ENCODE measurements around the gene CACUL1.

Gene CACUL1

DNA sequence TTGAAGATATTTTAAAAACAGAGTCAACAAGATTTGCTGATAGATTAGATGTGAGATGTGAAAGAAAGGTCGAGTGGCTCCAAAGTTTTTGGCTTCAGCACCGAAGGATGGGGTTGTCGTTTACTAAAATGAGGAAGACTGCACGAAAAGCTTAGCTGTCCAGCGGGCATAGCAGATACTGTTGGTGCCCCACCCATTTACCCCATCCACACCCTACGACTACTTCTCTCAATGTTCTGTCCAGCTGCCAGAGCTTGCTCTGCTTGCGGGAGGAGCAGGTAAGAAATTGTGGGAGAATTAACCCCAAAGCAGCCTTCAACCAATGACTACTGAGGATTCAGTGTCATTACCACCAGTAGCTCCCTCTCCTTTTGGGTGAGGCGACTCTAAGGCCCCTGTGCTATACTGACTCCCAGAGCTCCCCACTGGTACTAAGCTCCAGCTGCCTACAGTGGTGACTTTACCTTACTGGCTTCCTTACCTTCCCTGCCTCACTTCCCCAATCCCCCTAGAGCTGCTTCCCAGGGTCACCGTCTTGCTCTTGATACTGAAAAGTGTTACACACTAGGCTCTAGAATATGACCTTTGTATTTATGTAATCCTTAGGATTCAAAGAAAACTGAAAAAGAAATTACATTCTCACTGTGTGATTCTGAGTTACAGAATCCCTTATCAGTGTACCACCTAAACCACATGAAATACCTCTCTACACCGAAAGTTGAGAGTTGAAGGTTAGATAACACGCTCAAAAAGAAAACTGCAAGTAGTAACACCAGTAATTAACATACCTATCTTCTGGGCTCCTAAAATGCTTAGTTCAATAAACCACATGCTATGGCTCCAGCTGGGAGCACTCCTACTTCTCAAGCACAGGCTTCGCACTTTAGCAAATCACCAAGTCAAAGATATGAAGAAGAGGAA lies 22.3 kb downstream of the CACUL1 start:
- no peak for DNase-seq

DNA sequence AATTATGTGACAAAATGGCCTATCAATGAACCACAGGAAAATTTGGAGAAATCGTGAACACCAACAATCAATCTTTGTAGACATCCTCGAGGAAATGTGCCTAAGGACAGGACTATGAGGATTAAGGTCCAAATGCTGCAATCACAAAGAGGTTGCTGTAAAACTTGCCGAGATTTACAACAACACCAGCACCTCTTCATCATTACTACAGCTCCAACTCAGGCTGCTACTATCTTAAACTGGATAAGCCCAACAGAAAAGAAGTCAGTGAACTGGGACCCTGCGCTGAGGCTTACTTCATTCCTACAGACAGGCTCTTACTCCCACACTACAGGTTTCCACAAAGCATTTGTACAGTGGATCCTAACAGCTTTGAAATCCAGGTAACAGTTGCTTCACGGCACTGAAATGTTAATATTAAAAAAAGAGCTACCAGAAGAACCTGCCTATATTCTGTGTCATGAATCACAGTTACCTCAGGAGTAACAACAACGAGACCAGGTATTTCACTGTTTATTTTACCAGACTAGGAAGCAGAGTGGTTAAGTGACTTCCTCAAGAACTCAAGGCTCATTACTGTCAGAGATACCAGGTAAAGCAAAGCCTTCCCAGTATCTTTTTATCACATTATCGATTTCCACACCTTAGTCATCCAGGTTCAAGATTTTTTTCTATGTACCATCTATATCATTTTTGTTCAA lies 23.9 kb downstream of the CACUL1 start:
- DNase-seq, result no peak

DNA sequence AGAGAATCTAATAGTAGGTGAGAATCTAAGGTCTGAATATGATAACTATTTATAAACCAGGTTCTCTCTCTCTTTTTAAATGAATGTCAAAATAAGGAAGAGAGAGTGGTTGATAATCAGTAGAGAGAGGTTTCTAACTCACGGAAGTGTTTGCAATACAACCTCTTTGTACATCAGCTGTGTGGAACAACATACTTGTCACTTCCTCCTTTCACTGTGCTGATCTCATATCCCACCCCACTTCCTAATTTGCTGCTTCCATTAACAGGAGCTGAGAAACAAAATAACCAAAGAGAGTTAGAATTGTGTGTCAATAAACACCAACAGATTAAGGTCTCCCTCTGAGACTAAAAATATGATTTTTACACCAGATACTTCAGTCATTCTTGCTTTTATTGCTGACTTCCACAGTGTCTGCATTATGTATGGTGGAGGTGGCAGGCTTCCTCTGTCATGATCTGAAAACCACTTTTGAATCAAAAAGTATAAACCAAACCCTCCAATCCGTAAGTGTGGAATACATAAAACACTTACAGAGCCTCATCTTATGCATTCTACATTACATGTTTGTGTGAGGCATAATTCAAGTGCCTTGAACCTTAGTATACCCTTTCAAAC lies 25.0 kb downstream of the CACUL1 start:
- DNase-seq, result no peak

DNA sequence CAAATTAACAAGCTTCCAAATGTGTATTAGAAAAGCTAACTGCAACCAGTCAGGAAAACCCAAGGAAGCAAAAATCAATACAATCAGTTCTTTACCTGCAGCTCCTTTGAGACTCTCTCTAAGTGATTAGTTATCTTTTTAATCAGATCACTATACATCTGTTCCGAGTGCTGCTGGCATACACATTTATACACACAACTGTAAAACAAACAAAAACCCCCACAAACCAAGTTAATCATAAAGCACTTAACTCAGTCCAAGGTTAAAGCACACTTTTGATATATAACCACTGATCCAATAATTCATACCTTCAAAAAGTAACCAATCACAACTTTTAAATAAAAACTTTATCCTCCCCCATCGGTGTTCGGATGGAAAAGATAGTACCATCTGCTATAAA lies 25.6 kb downstream of the CACUL1 start:
- DNase-seq, result no peak

DNA sequence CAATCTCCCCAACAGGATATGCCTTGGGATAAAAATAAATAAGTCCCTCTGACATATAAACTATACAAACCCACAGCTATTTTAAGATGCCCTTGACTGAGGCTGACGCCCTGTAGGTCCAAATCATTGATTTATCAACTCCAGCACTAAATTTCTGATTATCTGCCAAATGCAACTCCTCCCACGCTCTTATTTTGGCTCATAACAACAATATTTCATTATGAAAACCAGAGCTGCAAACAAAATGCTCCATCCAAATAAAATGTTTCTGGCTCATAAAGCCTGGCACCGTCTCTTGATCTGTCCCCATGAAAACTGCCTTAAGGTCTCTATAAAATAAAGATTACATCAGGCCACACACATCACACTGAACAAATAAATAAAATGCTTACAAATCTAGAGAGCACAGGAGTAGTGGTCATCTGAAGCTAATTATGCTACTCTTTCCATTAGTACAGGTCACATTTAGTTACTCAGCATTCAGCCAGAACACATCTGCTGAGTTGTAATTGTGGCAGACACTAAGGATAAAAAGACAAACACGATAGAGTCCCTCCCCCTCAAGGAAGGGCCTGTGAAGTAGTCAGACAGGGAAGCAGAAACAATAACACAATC lies 28.8 kb downstream of the CACUL1 start:
- no peak for DNase-seq

DNA sequence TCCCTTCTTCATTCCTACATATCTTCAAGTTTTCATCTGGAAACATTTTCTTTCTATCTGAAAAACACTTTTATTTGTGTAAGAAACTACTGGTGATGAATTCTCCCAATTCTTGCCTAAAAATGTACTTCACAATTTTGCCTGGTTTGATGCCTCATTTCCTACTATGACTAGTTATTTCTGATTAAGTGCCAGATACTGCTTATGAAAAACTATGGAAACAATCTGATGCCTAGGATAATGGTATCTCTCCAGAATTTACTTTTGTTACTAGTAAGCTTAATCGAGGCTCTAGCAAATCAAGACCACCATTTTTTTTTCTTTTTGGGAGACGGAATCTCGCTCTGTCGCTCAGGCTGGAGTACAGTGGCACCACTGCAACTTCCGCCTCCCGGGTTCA lies 31.3 kb downstream of the CACUL1 start:
- no peak for DNase-seq

DNA sequence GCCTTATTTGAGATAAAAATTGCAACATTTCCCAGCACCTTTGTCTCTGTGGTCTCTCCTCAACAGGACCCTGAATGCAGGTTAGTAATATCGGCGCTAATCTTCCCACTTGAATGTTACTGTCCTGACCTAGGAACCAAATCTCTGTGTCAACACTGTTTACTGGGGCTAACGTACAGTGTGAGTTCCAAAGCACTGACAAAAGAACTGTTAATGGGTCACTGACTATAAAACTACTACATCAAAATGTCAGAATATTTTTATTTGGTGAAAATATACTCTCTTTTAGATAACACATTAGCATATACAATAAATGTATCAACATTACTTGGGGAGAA lies 33.3 kb downstream of the CACUL1 start:
- no peak for DNase-seq

DNA sequence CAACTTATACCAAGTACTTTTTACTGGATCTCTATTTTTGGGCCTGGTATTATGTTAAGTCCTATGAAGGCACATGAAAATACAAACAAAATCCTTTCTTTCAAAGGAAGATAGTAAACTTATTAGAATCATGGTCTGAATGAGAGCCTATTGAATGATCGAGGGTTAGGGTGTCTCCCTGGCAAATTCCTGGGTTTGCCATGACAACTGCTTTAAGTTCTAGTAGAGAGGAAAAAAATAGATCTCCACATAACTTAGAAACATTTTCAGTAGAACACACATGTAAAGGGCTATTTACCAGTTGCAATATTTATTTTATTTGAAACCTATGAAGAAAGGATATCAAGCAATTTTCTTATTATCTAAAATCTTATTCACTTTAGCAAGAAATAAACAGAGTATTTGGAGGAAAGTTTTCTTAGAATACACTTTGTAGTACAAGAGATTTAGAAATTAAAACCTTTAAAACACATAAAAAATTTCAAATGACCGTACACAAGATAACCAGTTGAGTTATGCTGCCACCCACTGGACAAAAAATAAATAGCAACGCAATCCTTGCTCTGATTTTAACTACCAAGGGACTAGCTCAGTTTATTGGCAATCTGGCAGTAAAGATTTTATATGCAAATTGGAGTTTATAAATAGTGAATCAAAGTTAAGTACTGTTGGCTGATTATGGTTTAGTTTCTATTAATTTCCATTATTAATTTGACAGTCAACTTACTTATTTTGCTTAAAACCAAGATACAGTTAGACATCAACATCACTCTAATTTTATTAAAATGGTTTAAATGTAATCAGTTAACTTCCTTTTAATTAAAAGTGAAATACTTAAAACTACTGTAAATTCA lies 33.9 kb downstream of the CACUL1 start:
- DNase-seq, result no peak

DNA sequence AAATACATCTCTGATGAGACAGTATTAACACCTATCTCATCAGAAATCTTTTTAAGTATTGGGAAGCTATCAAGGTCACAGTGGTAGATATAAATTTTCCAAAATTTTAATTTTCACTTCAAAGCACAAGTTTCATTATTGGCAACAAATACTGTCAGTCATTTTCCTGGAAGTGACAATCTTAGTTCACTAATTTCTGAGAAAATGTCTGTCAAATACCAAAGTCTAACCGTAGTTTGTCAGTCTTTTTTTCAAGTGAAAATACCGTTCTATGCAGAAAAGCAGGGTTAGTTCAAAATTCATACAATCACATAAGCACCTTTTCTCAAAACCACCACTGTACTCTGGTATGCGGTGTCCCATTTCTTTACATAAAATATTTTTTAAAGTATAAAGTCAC lies 40.4 kb downstream of the CACUL1 start:
- DNase-seq, result no peak

DNA sequence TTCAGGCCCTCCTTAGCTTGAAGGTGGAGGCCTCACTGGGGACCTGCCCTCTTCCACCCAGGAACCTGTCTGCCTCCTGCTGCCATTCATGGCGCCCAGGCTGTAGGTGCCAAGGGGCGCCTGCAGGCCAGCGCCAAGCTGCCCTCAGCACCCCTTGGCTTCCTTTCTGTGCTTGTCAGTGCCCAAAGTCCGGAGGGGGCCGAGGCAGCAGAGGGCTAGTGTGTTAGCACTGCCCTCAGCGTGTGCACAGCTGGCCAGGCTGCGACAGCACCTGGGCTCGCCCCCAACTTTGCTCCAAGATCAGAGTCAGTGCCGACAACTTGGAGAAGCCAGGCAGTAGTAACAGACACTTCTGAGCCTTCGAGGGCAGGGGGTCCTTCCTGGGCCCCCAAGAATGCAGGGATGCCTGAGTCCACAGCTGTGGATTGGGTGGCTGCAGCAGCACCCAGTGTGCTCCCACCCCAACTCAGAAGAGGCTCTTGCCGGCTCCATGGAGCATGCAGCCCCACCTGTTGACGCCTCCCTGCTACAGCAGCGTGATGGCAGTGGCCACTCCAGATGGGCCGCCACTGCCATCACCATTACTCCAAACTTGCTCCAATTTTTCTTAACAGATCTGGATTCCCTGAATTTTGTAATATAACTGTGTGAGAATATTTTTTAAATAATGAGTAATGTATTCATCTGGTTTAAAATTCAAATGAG lies 41.7 kb downstream of the CACUL1 start:
- DNase-seq, result no peak

DNA sequence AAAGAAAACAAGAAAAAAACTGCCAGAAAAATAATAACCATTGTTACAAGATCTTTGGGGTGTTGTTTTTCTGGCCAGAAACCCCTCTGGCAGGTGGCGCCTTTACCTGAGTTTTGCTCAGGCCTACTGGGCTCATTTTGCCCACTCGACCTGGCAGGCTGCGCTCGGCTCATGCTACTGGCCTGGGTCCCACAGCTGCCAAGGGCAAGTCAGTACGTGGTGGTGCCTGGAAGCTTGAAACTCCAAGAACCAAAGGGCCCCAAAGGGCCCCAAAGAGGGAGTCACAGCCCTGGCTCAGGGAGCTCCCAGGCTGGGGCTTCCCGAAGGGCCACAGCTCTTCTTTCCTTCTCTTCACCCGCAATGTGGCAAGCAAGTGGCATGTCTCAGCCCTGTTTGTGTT lies 42.7 kb downstream of the CACUL1 start:
- no peak for DNase-seq

DNA sequence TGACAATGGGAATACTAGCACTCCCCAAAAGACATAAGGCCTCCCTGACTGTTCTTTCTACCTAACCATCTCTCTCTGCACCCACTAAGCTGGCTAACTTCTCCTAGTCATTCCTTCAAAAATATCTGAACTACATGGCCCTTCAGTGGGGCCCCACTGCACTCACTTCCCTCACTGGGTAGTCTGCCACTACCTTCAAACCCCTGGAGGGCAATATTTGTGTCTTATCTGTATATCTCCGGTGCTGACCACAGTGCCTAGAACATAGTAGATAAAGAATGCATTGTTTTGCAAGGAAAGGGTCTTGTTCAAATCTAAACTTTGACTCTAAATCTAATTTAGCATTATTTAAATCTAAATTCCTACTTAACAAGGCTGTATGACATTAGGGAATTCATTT lies 44.3 kb downstream of the CACUL1 start:
- no peak for DNase-seq

DNA sequence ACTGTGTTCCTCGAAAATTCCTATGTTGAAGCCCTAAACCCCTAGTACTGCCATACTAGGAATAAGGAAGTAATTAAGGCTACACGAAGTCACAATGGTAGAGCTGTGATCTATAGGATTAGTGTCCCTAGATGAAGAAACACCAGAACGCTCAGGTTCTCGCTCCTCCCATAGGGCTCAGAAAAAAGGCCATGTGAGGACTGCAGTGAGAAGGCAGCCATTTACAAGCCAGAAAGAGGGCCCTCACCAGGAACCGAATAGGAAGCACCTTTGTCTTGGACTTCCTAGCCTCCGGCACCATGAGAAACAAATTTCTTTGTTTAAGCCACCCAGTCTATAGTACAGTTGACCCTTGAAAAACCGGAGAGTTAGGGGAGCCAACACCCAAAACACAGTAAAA lies 46.2 kb downstream of the CACUL1 start:
- DNase-seq, result no peak

DNA sequence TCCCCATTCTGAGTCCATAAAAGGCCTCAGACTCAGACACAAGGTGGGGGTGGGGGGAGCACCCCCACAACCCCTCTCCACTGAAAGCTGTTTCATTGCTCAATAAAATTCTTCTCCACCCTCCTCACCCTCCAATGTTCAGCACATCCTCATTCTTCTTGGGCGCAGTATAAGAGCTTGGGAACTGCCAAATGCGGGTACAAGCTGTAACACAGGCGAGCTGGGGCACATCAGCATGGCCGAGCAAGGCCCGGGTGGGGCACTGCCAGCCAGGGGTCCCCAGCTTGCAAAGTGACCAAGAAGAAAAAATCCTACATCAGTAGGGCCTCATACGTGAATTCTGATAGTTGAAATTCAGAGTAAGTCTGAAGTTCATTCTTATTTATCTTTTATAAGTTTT lies 50.1 kb downstream of the CACUL1 start:
- no peak for DNase-seq

DNA sequence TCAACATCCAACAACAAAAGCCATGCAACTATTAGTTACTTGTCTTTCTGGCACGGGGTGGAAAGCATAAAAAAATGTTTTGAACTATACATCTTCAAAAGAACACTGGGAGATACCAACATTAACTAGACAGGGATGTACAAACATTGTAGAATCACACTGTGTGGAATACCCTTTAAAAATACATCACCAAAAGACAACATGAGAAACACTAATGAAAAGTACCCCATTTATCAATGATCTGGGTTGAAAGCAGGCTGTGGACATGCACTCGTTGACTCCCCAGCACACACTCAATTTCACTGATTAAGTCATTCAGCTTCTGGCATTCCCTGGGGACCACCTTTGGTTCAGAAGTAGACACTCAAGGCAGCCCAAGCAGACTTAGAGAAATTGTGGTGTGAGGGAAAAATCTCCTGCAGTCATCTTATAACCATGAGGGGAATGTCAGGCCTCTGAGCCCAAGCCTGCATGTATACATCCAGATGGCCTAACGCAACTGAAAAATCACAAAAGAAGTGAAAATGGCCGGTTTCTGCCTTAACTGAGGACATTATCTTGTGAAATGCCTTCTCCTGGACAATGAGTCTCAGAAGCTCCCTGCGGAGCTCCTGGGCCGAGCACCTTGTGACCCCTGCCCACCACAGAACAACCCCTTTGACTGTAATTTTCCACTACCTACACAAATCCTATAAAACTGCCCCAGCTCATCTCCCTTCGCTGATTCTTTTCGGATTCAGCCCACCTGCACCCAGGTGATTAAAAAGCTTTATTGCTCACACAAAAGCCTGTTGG lies 53.0 kb downstream of the CACUL1 start:
- DNase-seq, result no peak

DNA sequence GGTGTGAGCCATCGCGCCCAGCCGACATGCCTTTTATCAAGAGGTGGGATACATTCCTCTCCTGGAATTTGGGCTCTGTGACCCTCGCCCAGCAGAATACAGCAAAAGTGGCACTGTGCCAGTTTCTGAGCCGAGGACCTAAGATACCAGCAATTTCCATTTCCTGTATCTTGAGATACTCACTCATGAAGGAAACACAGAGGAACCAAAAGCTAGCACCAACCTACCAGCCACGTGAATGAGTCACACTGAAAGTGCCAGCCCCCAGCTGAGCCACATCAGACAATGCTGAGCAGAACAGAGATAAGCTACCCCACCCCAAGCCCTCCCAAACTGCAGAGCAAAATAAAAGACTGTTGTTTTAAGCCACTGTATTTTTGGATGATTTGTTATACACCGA lies 56.3 kb downstream of the CACUL1 start:
- no peak for DNase-seq

DNA sequence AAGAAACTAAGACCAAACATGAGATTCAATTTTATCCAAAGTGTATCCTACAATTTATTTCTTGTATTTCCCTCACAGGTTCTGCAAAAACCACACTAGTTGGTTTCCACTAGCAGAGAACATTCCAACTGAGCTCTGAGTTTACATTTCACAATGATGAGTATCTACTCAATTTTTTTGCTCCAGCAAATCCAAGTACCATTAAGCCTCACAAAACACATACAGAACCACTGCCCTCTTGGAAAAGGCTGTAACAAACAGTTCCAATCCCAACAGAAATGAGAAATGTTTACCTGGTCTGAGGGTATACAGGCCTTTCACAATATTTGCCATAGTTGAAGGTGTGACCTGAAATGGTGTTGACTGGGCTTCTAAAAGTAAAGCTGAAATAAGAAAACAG lies 59.9 kb downstream of the CACUL1 start:
- no peak for DNase-seq

DNA sequence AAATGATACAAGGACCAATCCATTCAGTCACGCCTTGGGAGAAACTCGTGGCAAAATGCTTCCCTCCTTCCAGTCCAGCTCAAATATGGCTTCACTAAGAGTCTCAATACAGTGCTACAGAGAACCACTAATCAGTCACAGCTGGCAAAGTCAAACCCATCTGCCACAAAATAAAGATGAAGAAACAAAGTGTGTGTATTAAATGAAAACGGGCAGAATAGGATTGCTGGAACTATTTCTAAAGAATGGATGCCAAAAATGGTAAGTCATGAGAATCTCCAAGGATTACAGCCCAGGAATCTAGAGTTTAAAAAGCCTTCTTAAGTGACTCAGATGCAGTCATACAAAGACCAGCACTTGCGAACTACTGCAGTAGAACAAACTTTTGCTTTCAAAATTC lies 61.9 kb downstream of the CACUL1 start:
- no peak for DNase-seq

DNA sequence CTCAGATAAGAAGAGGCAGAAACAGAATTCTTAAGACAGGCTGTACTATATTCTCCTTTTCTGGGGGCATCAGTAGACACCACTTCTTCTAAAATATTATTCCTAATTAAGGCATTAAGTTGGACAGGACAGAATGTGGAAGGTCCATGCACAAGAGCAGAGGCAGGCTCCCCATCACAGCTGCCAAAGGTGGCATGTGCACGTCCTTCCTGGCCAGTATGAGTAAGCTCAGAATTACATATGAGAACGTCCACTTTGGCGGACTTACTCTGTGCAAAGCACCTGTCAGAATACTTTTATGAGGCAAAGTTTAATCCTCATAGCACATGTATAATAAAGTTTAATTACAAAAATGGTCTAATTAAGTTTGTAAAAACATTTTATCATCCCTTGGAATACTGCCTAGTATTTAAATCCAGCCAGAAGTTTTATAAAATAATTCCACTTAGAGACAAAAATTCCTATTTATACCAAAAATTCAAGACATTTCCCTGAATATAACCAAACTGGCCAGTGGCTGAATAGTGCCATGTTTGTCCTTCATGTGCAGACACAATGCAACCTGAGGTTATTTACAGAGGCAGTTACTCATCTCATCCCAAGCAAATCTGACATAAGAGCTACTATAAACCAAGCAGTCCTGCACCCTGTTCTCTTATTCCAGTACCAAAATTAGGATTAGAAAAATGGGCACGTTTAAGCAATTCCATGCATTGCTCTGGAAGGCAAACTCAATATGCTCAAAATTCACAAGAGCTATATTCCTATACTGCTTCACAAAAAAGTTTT lies 65.5 kb downstream of the CACUL1 start:
- no peak for DNase-seq

DNA sequence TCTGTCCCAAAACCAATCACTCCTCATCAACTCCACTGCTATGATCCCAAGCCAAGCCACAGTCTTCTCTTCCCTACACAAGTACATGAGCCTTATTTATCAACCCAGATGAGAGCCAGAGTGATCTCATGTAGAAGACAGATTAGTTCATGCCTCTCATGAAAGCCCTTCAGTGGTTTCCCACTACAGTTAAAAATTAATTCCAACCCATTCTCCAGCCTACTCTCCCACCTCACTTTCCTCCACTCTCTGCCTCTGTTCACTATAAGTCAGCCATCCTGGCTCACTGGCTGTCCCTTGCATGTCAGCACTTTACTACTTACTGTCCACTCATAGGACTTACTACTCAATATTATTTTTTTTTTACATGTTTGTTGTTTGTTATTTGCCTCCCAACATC lies 67.3 kb downstream of the CACUL1 start:
- no peak for DNase-seq
